Heart right ventricle (tissue), 16 donors: Measurements from ENCODE around the gene HBG1. TPM values are rescaled to one million over a fixed set of nuclear protein-coding genes. Genes with fewer than 3 reads are reported as not detected.

Experiments used
- ATAC-seq, 8 donors: fragments of 200-7000 bp; cut with Tn5 transposase; one replicate each; pipeline ENCODE4 v1.9.1; 2020; ENCODE audit warnings: mild to moderate bottlenecking in 8 of 8, moderate library complexity in 8 of 8, moderate number of reproducible peaks in 1 of 8
- DNase-seq, 2 donors: peaks; one replicate each; pipeline ENCODE4 v3.0.0-alpha.2; 2020
- H3K27ac ChIP-seq, 10 donors: fragments of 200-600 bp; sonication (generic) in 2 of 10; one replicate each; pipeline versions ENCODE4 v1.5.0 to v1.8.0; 2020 to 2022; ENCODE audit warnings: mild to moderate bottlenecking in 3 of 10
- H3K27me3 ChIP-seq, 7 donors: fragments of 200-600 bp; one replicate each; pipeline ENCODE4 v1.8.0; 2021 to 2022; ENCODE audit warnings: mild to moderate bottlenecking in 2 of 7
- H3K36me3 ChIP-seq, 9 donors: fragments of 200-600 bp; sonication (generic) in 1 of 9; one replicate each; pipeline versions ENCODE4 v1.5.0 to v1.8.0; 2020 to 2022; ENCODE audit warnings: mild to moderate bottlenecking in 2 of 9
- H3K4me1 ChIP-seq, 9 donors: fragments of 200-600 bp; sonication (generic) in 1 of 9; one replicate each; pipeline versions ENCODE4 v1.5.0 to v1.8.0; 2020 to 2022; ENCODE audit warnings: mild to moderate bottlenecking in 4 of 9
- H3K4me3 ChIP-seq, 10 donors: fragments of 200-600 bp; sonication (generic) in 2 of 10; one replicate each; pipeline versions ENCODE4 v1.5.0 to v1.8.0; 2020 to 2022; ENCODE audit warnings: mild to moderate bottlenecking in 7 of 10, moderate library complexity in 2 of 10
- H3K9me3 ChIP-seq, 11 donors: fragments of 200-600 bp in 10 of 11; sonication (generic) in 2 of 11; one replicate each; pipeline versions ENCODE4 v1.5.0 to v1.8.0; 2013 to 2022; ENCODE audit warnings: mild to moderate bottlenecking in 2 of 11, control low read depth in 1 of 11, moderate library complexity in 1 of 11
- CTCF ChIP-seq, 9 donors: fragments of 200-600 bp; sonication (generic) in 2 of 9; IDR thresholded peaks; one replicate each; pipeline versions ENCODE4 v1.5.0 to v1.8.0; 2021 to 2022; ENCODE audit warnings: antibody characterized with exemption in 9 of 9, mild to moderate bottlenecking in 5 of 9, moderate library complexity in 1 of 9
- WGBS, 2 donors: extraction: QIAGEN DNeasy Blood & Tissue Kit; methylation state at CpG; one replicate each; pipeline ENCODE4 v1.1.7; 2013; ENCODE audit warnings: inconsistent platforms in 1 of 2; 5-methylcytosine and 5-hydroxymethylcytosine counted together
- intact Hi-C, 10 donors: fragments of 100-400 bp; cut with DNase I; formaldehyde crosslinking; loops; one replicate each; pipeline versions ENCODE4 v1.11.1 to v1.14.2; 2022
- polyA plus RNA-seq, 2 donors: library from polyadenylated mRNA; stranded (reverse); fragments of 200-250 nt; gene quantifications; one replicate each; pipeline ENCODE4 v1.2.3, GENCODE V29; 2013
- total RNA-seq, 10 donors: library from RNA; stranded (reverse); fragmentation: NEBNext Ultra II Directional in 3 of 10; extraction: Animal tissue kit (Norgen Biotek cat#: 25700) in 3 of 10; gene quantifications; one replicate each; pipeline versions ENCODE4 v1.2.1 to v1.2.4, GENCODE V29; 2021 to 2023
- donor health status: Arrhythmogenic right ventricular cardiomyopathy.
- donor health status: ischemic (EF 13 %, LVEDD 7.1; RV severe dilation, severe dysfunction).
- donor health status: healthy with polysubstance abuse.
- donor health status: DM: no; HTN: yes; CAD: no.
- donor health status: DM: no; HTN: no; CAD: no.
- donor health status: ischemic (EF 25% LVEDD 6.9; RV normal size, moderate dysfunction).
- donor health status: ischemic (EF 25% LVEDD 5.7; RV mildly dilated, moderate dysfunction).
- donor health status: healthy.
- donor health status: DM: yes; HTN: yes; CAD: no.
- donor health status: Ischemic cardiomyopathy.
- donor health status: ischemic (EF 35%, LVEDD 5.7; RV mildly dilated, moderate dysfunction).
- donor health status: nonischemic (EF 11% LVEDD 7.7; RV severe dilation, severe dysfunction).
- donor health status: DM: yes; HTN: yes; CAD: no.
- donor health status: PGD.
- donor health status: ischemic (EF 29% LVEDD 5.4; RV normal size, mild dysfunction).
- donor health status: nonischemic (EF 23%, LVEDD 6.1; RV moderate dilation, normal function).

Gene HBG1
- total and polyA plus RNA-seq, 12 donors, result 0.20 to 0.30 TPM; not detected in 10

- no peak for TF ChIP-seq CTCF (IDR thresholded peaks at IDR 0.05)
- H3K27ac ChIP-seq, result no peak overlapping the region
- no peaks in the 10 kb centered on the region for H3K36me3 ChIP-seq
- peak in 4 of 8 donors; percentile 66 to 85 (median 82) for ATAC-seq
- WGBS, 2 donors, result 48 to 51% methylated on average over 2 of the region's 2 CpGs
- no peaks in the 10 kb centered on the region for H3K4me1 ChIP-seq
- peaks cover 0 to 9% (median 0%) of the 10 kb centered on the region in 11 donors for H3K9me3 ChIP-seq
- no peak for DNase-seq
- intact Hi-C loops, result no loop called here
- H3K27me3 ChIP-seq, result peaks cover 0 to 8% (median 0%) of the 10 kb centered on the region in 7 donors
- no peak overlapping the region for H3K4me3 ChIP-seq
Observed at GRCh38 chr11:5225480-5225871, 24.2 kb downstream of the HBG1 start.

- Histone ChIP-seq H3K36me3 (no peaks in the 10 kb centered on the region), H3K4me1 (no peaks in the 10 kb centered on the region), H3K4me3 (no peak overlapping the region), H3K9me3 (peaks cover 0 to 9% (median 0%) of the 10 kb centered on the region in 11 donors), H3K27me3 (peaks cover 0 to 8% (median 0%) of the 10 kb centered on the region in 7 donors), H3K27ac (no peak overlapping the region)
- TF ChIP-seq CTCF (IDR thresholded peaks at IDR 0.05), result no peak
- intact Hi-C loops, result no loop called here
- peak in 4 of 8 donors; percentile 79 to 88 (median 85) for ATAC-seq
- 64 to 71% methylated on average over 6 of the region's 6 CpGs for WGBS, 2 donors
- no peak for DNase-seq
Observed at GRCh38 chr11:5224538-5225479, 24.8 kb downstream of the HBG1 start.

GRCh38 chr11:5223686-5224085 is 26.0 kb downstream of the HBG1 start:
- H3K27me3 ChIP-seq, result peaks cover 0 to 8% (median 0%) of the 10 kb centered on the region in 7 donors
- no peak for TF ChIP-seq CTCF (IDR thresholded peaks at IDR 0.05)
- H3K4me1 ChIP-seq, result no peaks in the 10 kb centered on the region
- intact Hi-C loops, result no loop called here
- DNase-seq, result no peak
- H3K27ac ChIP-seq, result no peak overlapping the region
- WGBS, 2 donors, result 63 to 65% methylated on average over 1 of the region's 1 CpG
- ATAC-seq, result no peak
- H3K36me3 ChIP-seq, result no peaks in the 10 kb centered on the region
- H3K4me3 ChIP-seq, result no peak overlapping the region
- peaks cover 0 to 9% (median 0%) of the 10 kb centered on the region in 11 donors for H3K9me3 ChIP-seq

GRCh38 chr11:5223146-5223545 is 26.5 kb downstream of the HBG1 start:
- H3K4me3 ChIP-seq, result no peak overlapping the region
- TF ChIP-seq CTCF (IDR thresholded peaks at IDR 0.05), result no peak
- H3K4me1 ChIP-seq, result no peaks in the 10 kb centered on the region
- DNase-seq, result no peak
- H3K27ac ChIP-seq, result no peak overlapping the region
- peaks cover 0 to 9% (median 0%) of the 10 kb centered on the region in 11 donors for H3K9me3 ChIP-seq
- H3K36me3 ChIP-seq, result no peaks in the 10 kb centered on the region
- ATAC-seq, result no peak
- WGBS, 2 donors, result 90 to 94% methylated on average over 6 of the region's 6 CpGs
- peaks cover 0 to 8% (median 0%) of the 10 kb centered on the region in 7 donors for H3K27me3 ChIP-seq
- intact Hi-C loops, result no loop called here
